HEK293 (cell line): Measurements from ENCODE around the gene GLCE.
A peak's percentile ranks its signal among the peaks of the same experiment; 100 is the strongest.

Experiments
- GLI4 ChIP-seq: fragments of 450-650 bp; formaldehyde crosslinking; IDR thresholded peaks from 2 replicates; pipeline ENCODE4 v1.5.1; 2016; ENCODE audit warnings: missing biosample characterization, missing genetic modification characterization
- KLF17 ChIP-seq: fragments of 450-650 bp; formaldehyde crosslinking; IDR thresholded peaks from 2 replicates; pipeline ENCODE4 v1.5.1; 2016; ENCODE audit warnings: missing biosample characterization, missing genetic modification characterization
- KLF9 ChIP-seq: fragments of 450-650 bp; formaldehyde crosslinking; IDR thresholded peaks from 2 replicates; pipeline ENCODE4 v1.5.1; 2016; ENCODE audit warnings: missing biosample characterization, missing genetic modification characterization, low read depth
- MYNN ChIP-seq: fragments of 450-650 bp; formaldehyde crosslinking; IDR thresholded peaks from 2 replicates; pipeline ENCODE4 v1.5.1; 2016; ENCODE audit warnings: missing biosample characterization, missing genetic modification characterization, borderline replicate concordance
- MZF1 ChIP-seq: fragments of 450-650 bp; formaldehyde crosslinking; IDR thresholded peaks from 2 replicates; pipeline ENCODE4 v1.5.1; 2017; ENCODE audit warnings: missing biosample characterization, missing genetic modification characterization, borderline replicate concordance
- PRDM1 ChIP-seq: fragments of 450-650 bp; formaldehyde crosslinking; IDR thresholded peaks from 2 replicates; pipeline ENCODE4; 2016; ENCODE audit warnings: missing biosample characterization, missing genetic modification characterization
- PRDM6 ChIP-seq: fragments of 450-650 bp; formaldehyde crosslinking; IDR thresholded peaks from 2 replicates; pipeline ENCODE4 v1.5.1; 2017; ENCODE audit warnings: missing biosample characterization, missing genetic modification characterization
- SP7 ChIP-seq: fragments of 450-650 bp; formaldehyde crosslinking; IDR thresholded peaks from 2 replicates; pipeline ENCODE4 v1.5.1; 2016; ENCODE audit warnings: missing biosample characterization, missing genetic modification characterization
- ZBTB20 ChIP-seq: fragments of 450-650 bp; formaldehyde crosslinking; IDR thresholded peaks from 2 replicates; pipeline ENCODE4 v1.5.1; 2016; ENCODE audit warnings: missing biosample characterization, missing genetic modification characterization
- ZBTB49 ChIP-seq: fragments of 450-650 bp; formaldehyde crosslinking; IDR thresholded peaks from 2 replicates; pipeline ENCODE4 v1.5.1; 2016; ENCODE audit warnings: missing biosample characterization, missing genetic modification characterization, low read depth
- ZBTB8A ChIP-seq: fragments of 450-650 bp; formaldehyde crosslinking; IDR thresholded peaks from 2 replicates; pipeline ENCODE4 v1.5.1; 2016; ENCODE audit warnings: missing biosample characterization, missing genetic modification characterization
- ZEB2 ChIP-seq: fragments of 450-650 bp; formaldehyde crosslinking; IDR thresholded peaks from 2 replicates; pipeline ENCODE4 v1.5.1; 2016; ENCODE audit warnings: missing biosample characterization, missing genetic modification characterization
- ZFP3 ChIP-seq: fragments of 450-650 bp; formaldehyde crosslinking; IDR thresholded peaks from 2 replicates; pipeline ENCODE4 v1.5.1; 2016; ENCODE audit warnings: low read depth, missing biosample characterization, missing genetic modification characterization
- ZNF10 ChIP-seq: fragments of 450-650 bp; formaldehyde crosslinking; IDR thresholded peaks from 2 replicates; pipeline ENCODE4 v1.5.1; 2017; ENCODE audit warnings: missing biosample characterization, missing genetic modification characterization
- ZNF133 ChIP-seq: fragments of 450-650 bp; formaldehyde crosslinking; IDR thresholded peaks from 2 replicates; pipeline ENCODE4 v1.5.1; 2016; ENCODE audit warnings: missing biosample characterization, missing genetic modification characterization
- ZNF184 ChIP-seq: fragments of 450-650 bp; IDR thresholded peaks from 2 replicates; pipeline ENCODE4 v1.5.1; 2018; ENCODE audit warnings: missing biosample characterization, mild to moderate bottlenecking, missing genetic modification characterization
- ZNF2 ChIP-seq: fragments of 450-650 bp; formaldehyde crosslinking; IDR thresholded peaks from 2 replicates; pipeline ENCODE4 v1.5.1; 2016; ENCODE audit warnings: missing biosample characterization, missing genetic modification characterization
- ZNF341 ChIP-seq: fragments of 450-650 bp; formaldehyde crosslinking; IDR thresholded peaks from 2 replicates; pipeline ENCODE4; 2016; ENCODE audit warnings: low read depth, missing biosample characterization, missing genetic modification characterization
- ZNF350 ChIP-seq: fragments of 450-650 bp; formaldehyde crosslinking; IDR thresholded peaks from 2 replicates; pipeline ENCODE4 v1.5.0; 2017; ENCODE audit warnings: missing biosample characterization, mild to moderate bottlenecking, missing genetic modification characterization
- ZNF366 ChIP-seq: fragments of 450-650 bp; formaldehyde crosslinking; conservative IDR thresholded peaks from 2 replicates; pipeline ENCODE4 v1.5.1; 2016; ENCODE audit warnings: missing biosample characterization, missing genetic modification characterization
- ZNF426 ChIP-seq: fragments of 450-650 bp; formaldehyde crosslinking; IDR thresholded peaks from 2 replicates; pipeline ENCODE4 v1.5.1; 2017; ENCODE audit warnings: missing biosample characterization, missing genetic modification characterization, mild to moderate bottlenecking, inconsistent platforms, moderate library complexity
- ZNF518A ChIP-seq: fragments of 450-650 bp; formaldehyde crosslinking; conservative IDR thresholded peaks from 2 replicates; pipeline ENCODE4 v1.5.1; 2016; ENCODE audit warnings: low read depth, missing biosample characterization, missing genetic modification characterization
- ZNF548 ChIP-seq: fragments of 450-650 bp; formaldehyde crosslinking; IDR thresholded peaks from 2 replicates; pipeline ENCODE4 v1.5.1; 2016; ENCODE audit warnings: missing biosample characterization, missing genetic modification characterization
- ZNF558 ChIP-seq: fragments of 450-650 bp; formaldehyde crosslinking; IDR thresholded peaks from 2 replicates; pipeline ENCODE4 v1.5.1; 2016; ENCODE audit warnings: missing biosample characterization, missing genetic modification characterization
- ZNF639 ChIP-seq: fragments of 450-650 bp; formaldehyde crosslinking; IDR thresholded peaks from 2 replicates; pipeline ENCODE4 v1.5.1; 2016; ENCODE audit warnings: missing biosample characterization, missing genetic modification characterization
- ZNF830 ChIP-seq: fragments of 450-650 bp; IDR thresholded peaks from 2 replicates; pipeline ENCODE4 v1.5.0; 2018; ENCODE audit warnings: missing biosample characterization, missing genetic modification characterization, low read depth, mild to moderate bottlenecking, moderate library complexity
- ZSCAN4 ChIP-seq: fragments of 450-650 bp; formaldehyde crosslinking; IDR thresholded peaks from 2 replicates; pipeline ENCODE4 v1.5.1; 2017; ENCODE audit warnings: missing biosample characterization, missing genetic modification characterization

The GLCE gene

GRCh38 chr15:69145694-69146492 lies 14.5 kb upstream of the GLCE start (continued):
- TF ChIP-seq ZNF558 (tag by site-specific recombination), result 0 out of 2 replicates have a peak, but pooled peaks have one; percentile 28
- TF ChIP-seq SP7 (tag by site-specific recombination), result peak; percentile 99
- TF ChIP-seq ZNF639, result no peak
- no peak for TF ChIP-seq ZBTB20 (tag by site-specific recombination)
- peak; percentile 64; the same call in 1 of the 2 replicates for TF ChIP-seq ZNF366 (tag by site-specific recombination)
- TF ChIP-seq GLI4 (tag by site-specific recombination), result no peak
- no peak for TF ChIP-seq ZFP3 (tag by site-specific recombination)
- no peak for TF ChIP-seq ZNF350
- TF ChIP-seq ZNF830 (tag by site-specific recombination), result no peak
- TF ChIP-seq ZBTB49 (tag by site-specific recombination), result no peak
- TF ChIP-seq ZNF10 (tag by site-specific recombination), result peak; percentile 76
- no peak; the same call in 1 of the 2 replicates for TF ChIP-seq ZNF2 (tag by site-specific recombination)
- no peak for TF ChIP-seq KLF17 (tag by site-specific recombination)
- no peak for TF ChIP-seq ZNF426 (tag by site-specific recombination)
- TF ChIP-seq MYNN (tag by site-specific recombination), result no peak
- no peak for TF ChIP-seq ZNF133
- 0 out of 2 replicates have a peak, but pooled peaks have one; percentile 75 for TF ChIP-seq ZEB2 (tag by site-specific recombination)
- no peak for TF ChIP-seq ZNF548 (tag by site-specific recombination)
- TF ChIP-seq ZNF341 (tag by site-specific recombination), result 0 out of 2 replicates have a peak, but pooled peaks have one; percentile 3
- no peak; the same call in 1 of the 2 replicates for TF ChIP-seq PRDM6 (tag by site-specific recombination)
- TF ChIP-seq MZF1 (tag by site-specific recombination), result no peak
- peak; percentile 59 for TF ChIP-seq PRDM1
- TF ChIP-seq KLF9 (tag by site-specific recombination), result no peak
- TF ChIP-seq ZBTB8A (tag by site-specific recombination), result peak; percentile 43
- TF ChIP-seq ZSCAN4 (tag by site-specific recombination), result no peak
- TF ChIP-seq ZNF184 (tag by site-specific recombination), result no peak
- TF ChIP-seq ZNF518A (tag by site-specific recombination), result no peak
